ENCODE measurements around the gene SPIRE2.
"Not testable (repeated sequence)": the region's sequence is repeated elsewhere in the genome, so short reads cannot be mapped to it uniquely, and the experiment has no call there.

Gene SPIRE2

GRCh38 chr16:89898201-89898967 is 70.1 kb downstream of the SPIRE2 start:
- DNase-seq: no peak

- no peak for DNase-seq
Measured at GRCh38 chr16:89899879-89900481, 71.7 kb downstream of the SPIRE2 start.

GRCh38 chr16:89900885-89901284 is 72.6 kb downstream of the SPIRE2 start:
- no peak for DNase-seq

- no peak for DNase-seq
Measured at GRCh38 chr16:89902980-89903379, 74.7 kb downstream of the SPIRE2 start.

GRCh38 chr16:89903908-89904515 is 75.7 kb downstream of the SPIRE2 start:
- no peak for DNase-seq

- DNase-seq: no peak
Measured at GRCh38 chr16:89904606-89905510, 76.6 kb downstream of the SPIRE2 start.

- no peak for DNase-seq
Measured at GRCh38 chr16:89905511-89906139, 77.3 kb downstream of the SPIRE2 start.

- DNase-seq: no peak
Measured at GRCh38 chr16:89906140-89907025, 78.1 kb downstream of the SPIRE2 start.

- no peak for DNase-seq
Measured at GRCh38 chr16:89907055-89907814, 79.0 kb downstream of the SPIRE2 start.

- no peak for DNase-seq
Measured at GRCh38 chr16:89908236-89908635, 80.0 kb downstream of the SPIRE2 start.

- DNase-seq: peak; percentile 63
Measured at GRCh38 chr16:89909777-89910716, 81.8 kb downstream of the SPIRE2 start.

- no peak for DNase-seq
Measured at GRCh38 chr16:89910717-89911354, 82.6 kb downstream of the SPIRE2 start.

GRCh38 chr16:89911375-89911774 is 83.1 kb downstream of the SPIRE2 start:
- no peak for DNase-seq

GRCh38 chr16:89912143-89912542 is 83.9 kb downstream of the SPIRE2 start:
- no peak for DNase-seq

GRCh38 chr16:89912627-89913026 is 84.4 kb downstream of the SPIRE2 start:
- no peak for DNase-seq

- DNase-seq: no peak
Measured at GRCh38 chr16:89913408-89914387, 85.4 kb downstream of the SPIRE2 start.

- DNase-seq: not testable (repeated sequence)
Measured at GRCh38 chr16:89914642-89915285, 86.5 kb downstream of the SPIRE2 start.

Measured in T-helper 9 cell (primary cell).